ENCODE data around the gene STK39. TPM values are rescaled to one million over a fixed set of nuclear protein-coding genes. Genes with fewer than 3 reads are reported as not detected.

STK39 gene
- total RNA-seq, 2 experiments from 2014 or later, result 7.9 to 9.5 TPM

GRCh38 chr2:168008646-168009195, 238.7 kb downstream of the STK39 start:
- Histone ChIP-seq H3K4me3 (ENCODE audit: low read length) (no peak overlapping the region), H3K4me1 (ENCODE audit: insufficient read depth, low read length) (no peaks in the 10 kb centered on the region), H3K9me3 (ENCODE audit: control insufficient read depth in 1 of 2, insufficient read depth in 1 of 2, low read length in 2 of 2) (no peaks in the 10 kb centered on the region), H3K27me3 (ENCODE audit: control insufficient read depth in 1 of 2, insufficient read depth in 2 of 2, low read length in 2 of 2) (no peaks in the 10 kb centered on the region), H3K27ac (ENCODE audit: low read depth in 1 of 2, low read length in 2 of 2) (no peak overlapping the region), H3K36me3 (ENCODE audit: insufficient read depth, low read length) (peaks cover 29% of the 10 kb centered on the region)
- ChIA-PET CTCF (no interaction called here), POLR2A (no interaction called here)
- ATAC-seq (ENCODE audit: poor library complexity), result no peak
- Mint-ChIP-seq H3K27me3 (no peaks in the 10 kb centered on the region), H3K4me1 (ENCODE audit: low read depth) (no peaks in the 10 kb centered on the region), H3K4me3 (no peak overlapping the region), H3K9me3 (no peaks in the 10 kb centered on the region), H3K36me3 (ENCODE audit: low read depth) (peaks cover 74% of the 10 kb centered on the region), H3K27ac (no peak overlapping the region)
- intact Hi-C loops (cut with DNase I, micrococcal nuclease), result no loop called here
- TF ChIP-seq CTCF (IDR thresholded peaks at IDR 0.05), result no peak
- DNase-seq, result no peak

GRCh38 chr2:168006498-168006897, 240.9 kb downstream of the STK39 start:
- DNase-seq, result no peak
- Histone ChIP-seq H3K4me3 (ENCODE audit: low read length) (no peak overlapping the region), H3K9me3 (ENCODE audit: control insufficient read depth in 1 of 2, insufficient read depth in 1 of 2, low read length in 2 of 2) (no peaks in the 10 kb centered on the region), H3K27me3 (ENCODE audit: control insufficient read depth in 1 of 2, insufficient read depth in 2 of 2, low read length in 2 of 2) (no peaks in the 10 kb centered on the region), H3K4me1 (ENCODE audit: insufficient read depth, low read length) (no peaks in the 10 kb centered on the region), H3K36me3 (ENCODE audit: insufficient read depth, low read length) (peaks cover 29% of the 10 kb centered on the region), H3K27ac (ENCODE audit: low read depth in 1 of 2, low read length in 2 of 2) (no peak overlapping the region)
- peaks cover 64% of the 10 kb centered on the region for H3K36me3 Mint-ChIP-seq (ENCODE audit: low read depth)
- intact Hi-C loops (cut with DNase I, micrococcal nuclease), result no loop called here
- H3K9me3 Mint-ChIP-seq, result no peaks in the 10 kb centered on the region
- ChIA-PET POLR2A (interaction anchor here (0.9 kb wide), 1 partner anchor 23 kb away, joined by 3 read pairs; no protein-coding TSS in a partner anchor), CTCF (no interaction called here)
- no peak overlapping the region for H3K4me3 Mint-ChIP-seq
- ATAC-seq (ENCODE audit: poor library complexity), result no peak
- H3K27me3 Mint-ChIP-seq, result no peaks in the 10 kb centered on the region
- no peak for TF ChIP-seq CTCF (IDR thresholded peaks at IDR 0.05)
- H3K27ac Mint-ChIP-seq, result no peak overlapping the region
- no peaks in the 10 kb centered on the region for H3K4me1 Mint-ChIP-seq (ENCODE audit: low read depth)

GRCh38 chr2:168005586-168005985, 241.8 kb downstream of the STK39 start:
- Mint-ChIP-seq H3K36me3 (ENCODE audit: low read depth) (peaks cover 68% of the 10 kb centered on the region), H3K4me1 (ENCODE audit: low read depth) (no peaks in the 10 kb centered on the region), H3K27me3 (no peaks in the 10 kb centered on the region), H3K9me3 (no peaks in the 10 kb centered on the region), H3K27ac (no peak overlapping the region), H3K4me3 (no peak overlapping the region)
- H3K36me3 ChIP-seq (ENCODE audit: insufficient read depth, low read length), result peaks cover 29% of the 10 kb centered on the region
- ChIA-PET CTCF (no interaction called here), POLR2A (interaction anchor here (0.9 kb wide), 1 partner anchor 22 kb away, joined by 3 read pairs; no protein-coding TSS in a partner anchor)
- H3K27me3 ChIP-seq (ENCODE audit: control insufficient read depth in 1 of 2, insufficient read depth in 2 of 2, low read length in 2 of 2), result no peaks in the 10 kb centered on the region
- H3K27ac ChIP-seq (ENCODE audit: low read depth in 1 of 2, low read length in 2 of 2), result no peak overlapping the region
- no peaks in the 10 kb centered on the region for H3K4me1 ChIP-seq (ENCODE audit: insufficient read depth, low read length)
- ATAC-seq (ENCODE audit: poor library complexity) (no peak), DNase-seq (no peak)
- TF ChIP-seq CTCF (IDR thresholded peaks at IDR 0.05), result no peak
- intact Hi-C loops (cut with DNase I, micrococcal nuclease), result no loop called here
- H3K9me3 ChIP-seq (ENCODE audit: control insufficient read depth in 1 of 2, insufficient read depth in 1 of 2, low read length in 2 of 2), result no peaks in the 10 kb centered on the region
- no peak overlapping the region for H3K4me3 ChIP-seq (ENCODE audit: low read length)
